Colonic mucosa (tissue), 4 donors: ENCODE measurements around the gene NEAT1. TPM values are rescaled to one million over a fixed set of nuclear protein-coding genes. Genes with fewer than 3 reads are reported as not detected.
"Not testable (repeated sequence)": the region's sequence is repeated elsewhere in the genome, so short reads cannot be mapped to it uniquely, and the experiment has no call there.

Experiments
- DNase-seq: peaks from one replicate; pipeline ENCODE4 v3.0.0-alpha.2; 2020
- H3K27ac ChIP-seq: fragments of 200-600 bp; one replicate; pipeline ENCODE4 v1.8.0; 2021
- H3K27me3 ChIP-seq: fragments of 200-600 bp; one replicate; pipeline ENCODE4 v1.8.0; 2021
- H3K36me3 ChIP-seq: fragments of 200-600 bp; one replicate; pipeline ENCODE4 v1.8.0; 2021
- H3K4me1 ChIP-seq: fragments of 200-600 bp; one replicate; pipeline ENCODE4 v1.8.0; 2021; ENCODE audit warnings: mild to moderate bottlenecking
- H3K4me3 ChIP-seq: fragments of 200-600 bp; one replicate; pipeline ENCODE4 v1.8.0; 2021
- H3K9ac ChIP-seq, 2 donors: one replicate each; pipeline ENCODE4 v1.7.0; 2013; ENCODE audit warnings: control low read depth in 2 of 2, low read depth in 2 of 2, low read length in 2 of 2
- H3K9me3 ChIP-seq: fragments of 200-600 bp; one replicate; pipeline ENCODE4 v1.8.0; 2021
- intact Hi-C: fragments of 100-400 bp; cut with DNase I; formaldehyde crosslinking; loops from one replicate; pipeline ENCODE4 v1.14.1; 2022
- total RNA-seq, 2 donors: library from RNA; stranded (reverse); fragmentation: NEBNext Ultra II Directional in 1 of 2; extraction: Animal tissue kit (Norgen Biotek cat#: 25700) in 1 of 2; gene quantifications; one replicate each; pipeline ENCODE4 v1.2.1, GENCODE V29; 2021
- TF ChIP-seq, protein P1 (sequence below): fragments of 200-600 bp; IDR thresholded peaks from one replicate; pipeline ENCODE4 v1.8.0; 2022; ENCODE audit warnings: antibody characterized with exemption, mild to moderate bottlenecking
- donor health status: healthy.
- donor health status: DM: no; HTN: no; CAD: no.
- donor health status: DM: no; HTN: no; CAD: no.

The NEAT1 gene
- total RNA-seq, 2 donors from 2014 or later, result 269 to 502 TPM

DNA sequence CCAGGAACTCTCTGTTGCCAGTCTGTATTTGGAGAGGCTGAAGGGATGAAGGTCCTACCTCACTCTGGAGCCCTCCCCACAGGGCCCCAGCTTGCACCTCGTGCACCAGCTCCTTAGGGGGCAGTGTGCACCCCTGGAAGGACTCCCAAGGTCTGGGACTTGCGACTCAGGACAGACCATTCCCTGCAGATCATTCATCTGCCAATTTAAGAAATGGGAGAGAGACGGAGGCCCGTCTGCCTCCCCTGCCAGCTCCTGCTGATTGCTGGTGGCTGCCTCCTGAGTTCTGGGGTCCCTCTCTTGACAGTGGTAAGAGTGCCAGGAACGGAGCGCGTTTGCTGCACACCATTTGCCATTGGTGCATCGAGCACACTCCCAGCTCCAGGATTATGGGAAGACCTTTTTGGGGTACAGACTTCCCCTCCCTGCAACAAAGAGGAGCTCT is 48.9 kb downstream of the NEAT1 start:
- peak overlapping the region; percentile 40 to 93 for H3K9ac ChIP-seq
- TF ChIP-seq, protein P1, sequence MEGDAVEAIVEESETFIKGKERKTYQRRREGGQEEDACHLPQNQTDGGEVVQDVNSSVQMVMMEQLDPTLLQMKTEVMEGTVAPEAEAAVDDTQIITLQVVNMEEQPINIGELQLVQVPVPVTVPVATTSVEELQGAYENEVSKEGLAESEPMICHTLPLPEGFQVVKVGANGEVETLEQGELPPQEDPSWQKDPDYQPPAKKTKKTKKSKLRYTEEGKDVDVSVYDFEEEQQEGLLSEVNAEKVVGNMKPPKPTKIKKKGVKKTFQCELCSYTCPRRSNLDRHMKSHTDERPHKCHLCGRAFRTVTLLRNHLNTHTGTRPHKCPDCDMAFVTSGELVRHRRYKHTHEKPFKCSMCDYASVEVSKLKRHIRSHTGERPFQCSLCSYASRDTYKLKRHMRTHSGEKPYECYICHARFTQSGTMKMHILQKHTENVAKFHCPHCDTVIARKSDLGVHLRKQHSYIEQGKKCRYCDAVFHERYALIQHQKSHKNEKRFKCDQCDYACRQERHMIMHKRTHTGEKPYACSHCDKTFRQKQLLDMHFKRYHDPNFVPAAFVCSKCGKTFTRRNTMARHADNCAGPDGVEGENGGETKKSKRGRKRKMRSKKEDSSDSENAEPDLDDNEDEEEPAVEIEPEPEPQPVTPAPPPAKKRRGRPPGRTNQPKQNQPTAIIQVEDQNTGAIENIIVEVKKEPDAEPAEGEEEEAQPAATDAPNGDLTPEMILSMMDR, result peak; percentile 57
- H3K9me3 ChIP-seq, result no peaks in the 10 kb centered on the region
- no peaks in the 10 kb centered on the region for H3K27me3 ChIP-seq
- H3K27ac ChIP-seq, result peak overlapping the region; percentile 93
- H3K4me1 ChIP-seq, result peaks cover 8% of the 10 kb centered on the region
- H3K36me3 ChIP-seq, result no peaks in the 10 kb centered on the region
- intact Hi-C loops, result loop anchor here (5.0 kb wide), 1 partner anchor 36 kb away; no protein-coding TSS in a partner anchor
- H3K4me3 ChIP-seq, result peak overlapping the region; percentile 24
- DNase-seq, result peak; percentile 76

DNA sequence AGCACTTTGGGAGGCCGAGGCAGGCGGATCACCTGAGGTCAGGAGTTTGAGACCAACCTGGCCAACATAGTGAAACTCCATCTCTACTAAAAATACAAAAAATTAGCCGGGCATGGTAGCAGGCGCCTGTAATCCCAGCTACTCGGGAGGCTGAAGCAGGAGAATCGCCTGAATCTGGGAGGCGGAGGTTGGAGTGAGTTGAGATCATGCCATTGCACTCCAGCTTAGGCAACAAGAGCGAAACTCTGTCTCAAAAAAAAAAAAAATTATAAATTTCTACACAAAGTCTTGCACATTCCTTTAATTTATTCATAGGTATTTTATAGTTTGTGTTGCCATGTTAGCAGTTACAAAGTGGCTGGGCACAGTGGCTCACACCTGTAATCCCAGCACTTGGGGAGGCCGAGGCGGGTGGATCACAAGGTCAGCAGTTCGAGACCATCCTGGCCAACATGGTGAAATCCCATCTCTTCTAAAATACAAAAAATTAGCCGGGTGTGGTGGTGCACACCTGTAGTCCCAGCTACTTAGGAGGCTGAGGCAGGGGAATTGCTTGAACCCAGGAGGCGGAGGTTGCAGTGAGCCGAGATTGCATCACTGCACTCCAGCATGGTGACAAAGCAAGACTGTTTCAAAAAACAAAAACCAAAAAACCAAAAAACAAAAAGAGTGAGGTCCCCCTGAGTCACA is 50.1 kb downstream of the NEAT1 start:
- H3K9me3 ChIP-seq, H3K4me3 ChIP-seq, DNase-seq, H3K36me3 ChIP-seq, H3K27me3 ChIP-seq: not testable (repeated sequence)
- H3K4me1 ChIP-seq, result peaks cover 10% of the 10 kb centered on the region
- peak overlapping the region in 1 of 2 donors; percentile 93 for H3K9ac ChIP-seq
- intact Hi-C loops, result loop anchor here (5.0 kb wide), 1 partner anchor 35 kb away; no protein-coding TSS in a partner anchor
- H3K27ac ChIP-seq, result peak overlapping the region; percentile 93

DNA sequence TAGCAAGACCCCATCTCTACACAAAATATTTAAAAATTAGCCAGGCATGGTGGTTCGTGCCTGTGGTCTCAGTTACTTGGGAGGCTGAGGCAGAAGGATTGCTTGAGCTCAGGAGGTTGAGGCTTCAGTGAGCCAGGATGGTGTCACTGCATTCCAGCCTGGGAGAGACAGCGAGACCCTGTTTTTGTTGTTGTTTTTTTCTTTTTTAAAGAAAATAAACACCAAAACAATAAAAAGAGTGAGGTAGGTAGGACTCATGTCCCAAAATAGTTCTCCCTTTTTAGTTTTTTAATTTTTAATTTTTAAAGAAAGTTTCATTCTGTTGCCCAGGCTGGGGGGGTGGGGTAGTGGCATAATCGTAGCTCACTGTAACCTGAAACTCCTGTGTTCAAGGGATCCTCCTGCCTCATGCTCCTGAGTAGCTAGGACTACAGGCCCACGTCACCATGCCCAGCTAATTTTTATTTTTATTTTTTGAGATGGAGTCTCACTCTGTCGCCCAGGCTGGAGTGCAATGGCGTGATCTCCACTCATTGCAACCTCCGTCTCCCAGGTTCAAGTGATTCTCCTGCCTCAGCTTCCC is 50.8 kb downstream of the NEAT1 start:
- Histone ChIP-seq H3K9me3 (no peaks in the 10 kb centered on the region), H3K9ac (no peak overlapping the region), H3K27me3 (no peaks in the 10 kb centered on the region), H3K4me3 (no peak overlapping the region), H3K36me3 (no peaks in the 10 kb centered on the region), H3K4me1 (peaks cover 10% of the 10 kb centered on the region), H3K27ac (peak overlapping the region; percentile 93)
- intact Hi-C loops, result loop anchor here (5.0 kb wide), 1 partner anchor 34 kb away; no protein-coding TSS in a partner anchor
- DNase-seq, result no peak
- TF ChIP-seq, protein P1, result no peak

DNA sequence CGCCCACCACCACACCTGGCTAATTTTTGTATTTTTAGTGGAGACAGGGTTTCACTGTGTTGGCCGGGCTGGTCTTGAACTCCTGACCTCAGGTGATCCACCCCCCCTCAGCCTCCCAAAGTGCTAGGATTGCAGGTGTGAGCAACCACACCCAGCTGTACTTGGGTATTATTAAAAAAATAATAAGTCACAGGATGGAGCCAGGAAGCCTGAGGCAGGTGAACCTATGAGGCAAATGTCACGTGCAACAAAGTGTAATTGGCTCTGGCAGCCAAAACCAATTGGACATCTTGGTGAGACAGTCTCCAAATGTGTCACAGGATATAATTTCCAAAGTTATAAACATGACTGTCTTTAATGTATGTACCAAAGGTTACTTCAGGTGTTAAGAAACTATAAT is 52.3 kb downstream of the NEAT1 start:
- H3K27me3 ChIP-seq, result no peaks in the 10 kb centered on the region
- TF ChIP-seq, protein P1, result no peak
- no peaks in the 10 kb centered on the region for H3K9me3 ChIP-seq
- H3K27ac ChIP-seq, result peak overlapping the region; percentile 69
- DNase-seq, result peak; percentile 57
- intact Hi-C loops, result loop anchor here (5.0 kb wide), 1 partner anchor 32 kb away; no protein-coding TSS in a partner anchor
- no peak overlapping the region for H3K4me3 ChIP-seq
- peak overlapping the region in 1 of 2 donors; percentile 43 for H3K9ac ChIP-seq
- H3K4me1 ChIP-seq, result peaks cover 14% of the 10 kb centered on the region
- no peaks in the 10 kb centered on the region for H3K36me3 ChIP-seq

DNA sequence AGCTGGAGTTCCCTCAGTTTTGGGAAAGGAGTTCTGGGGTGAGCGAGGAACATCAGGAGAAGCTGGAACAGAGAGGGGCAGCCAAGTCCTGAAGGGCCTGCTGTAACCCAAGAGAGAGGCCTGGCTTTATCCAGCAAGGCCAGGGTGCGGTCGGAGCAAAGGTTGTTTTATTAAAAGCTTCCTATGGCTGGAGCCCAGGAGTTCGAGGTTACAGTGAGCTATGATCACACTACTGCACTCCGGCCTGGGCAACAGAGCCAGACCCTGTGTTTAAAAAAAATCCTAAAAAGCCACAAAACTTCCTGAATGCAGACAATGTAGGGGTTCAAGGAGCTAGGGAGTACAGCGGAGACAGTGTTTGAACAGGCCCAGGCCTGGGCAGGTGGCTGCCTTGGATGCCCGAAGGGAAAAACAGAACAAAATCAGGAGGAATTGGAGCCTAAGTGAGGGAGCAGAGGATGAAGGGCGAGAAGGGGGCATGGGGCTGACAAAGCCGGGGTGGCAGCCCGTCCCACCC is 54.1 kb downstream of the NEAT1 start:
- Histone ChIP-seq H3K4me3 (peak overlapping the region; percentile 60), H3K27me3 (no peaks in the 10 kb centered on the region), H3K27ac (peak overlapping the region; percentile 98), H3K9ac (peak overlapping the region; percentile 91 to 99), H3K9me3 (no peaks in the 10 kb centered on the region), H3K36me3 (no peaks in the 10 kb centered on the region), H3K4me1 (peaks cover 13% of the 10 kb centered on the region)
- intact Hi-C loops, result loop anchor here (2.0 kb wide), 1 partner anchor 20 kb away; no protein-coding TSS in a partner anchor
- peak; percentile 83 for DNase-seq
- TF ChIP-seq, protein P1, result no peak
